Neural progenitor cell (in vitro differentiated cells): ENCODE measurements around the gene CDC25C. TPM values are rescaled to one million over a fixed set of nuclear protein-coding genes. Genes with fewer than 3 reads are reported as not detected.

Source experiments
- DNase-seq: peaks from one replicate; pipeline ENCODE4 v3.0.0-alpha.2; 2016; ENCODE audit warnings: low spot score
- H2AFZ ChIP-seq: fragments of 200-600 bp; sonication (generic); replicated peaks from 2 replicates; pipeline ENCODE4 v1.6.1; 2016; ENCODE audit warnings: antibody characterized with exemption
- H3F3A ChIP-seq: fragments of 200-600 bp; sonication (generic); 2 replicates; pipeline ENCODE4 v1.6.1; 2016; ENCODE audit warnings: antibody characterized with exemption, low read depth
- H3K27ac ChIP-seq: fragments of 200-600 bp; sonication (generic); 2 replicates; pipeline ENCODE4 v1.5.1; 2016; ENCODE audit warnings: mild to moderate bottlenecking
- H3K27me3 ChIP-seq: fragments of 200-600 bp; sonication (generic); 2 replicates; pipeline ENCODE4 v1.6.1; 2016; ENCODE audit warnings: mild to moderate bottlenecking, moderate library complexity
- H3K36me3 ChIP-seq: fragments of 200-600 bp; sonication (generic); 2 replicates; pipeline ENCODE4 v1.5.1; 2016
- H3K4me1 ChIP-seq: fragments of 200-600 bp; sonication (generic); 2 replicates; pipeline ENCODE4 v1.6.1; 2016; ENCODE audit warnings: mixed run types
- H3K4me2 ChIP-seq: fragments of 200-600 bp; sonication (generic); 2 replicates; pipeline ENCODE4 v1.6.1; 2016
- H3K4me3 ChIP-seq: fragments of 200-600 bp; sonication (generic); 2 replicates; pipeline ENCODE4 v1.5.1; 2016
- H3K79me2 ChIP-seq: fragments of 200-600 bp; sonication (generic); 2 replicates; pipeline ENCODE4 v1.6.1; 2016; ENCODE audit warnings: low read depth
- H3K9ac ChIP-seq: fragments of 200-600 bp; sonication (generic); 2 replicates; pipeline ENCODE4 v1.6.1; 2016
- H3K9me3 ChIP-seq: fragments of 200-600 bp; sonication (generic); 2 replicates; pipeline ENCODE4 v1.5.1; 2016; ENCODE audit warnings: low read depth
- H4K20me1 ChIP-seq: fragments of 200-600 bp; sonication (generic); 2 replicates; pipeline ENCODE4 v1.6.1; 2016; ENCODE audit warnings: low read depth
- H3K27ac Mint-ChIP-seq: 3 replicates; pipeline ENCODE4 v1.8.0; 2021; ENCODE audit warnings: mixed read lengths
- H3K27me3 Mint-ChIP-seq: 2 replicates; pipeline ENCODE4 v1.8.0; 2022; ENCODE audit warnings: low read depth, mild to moderate bottlenecking, inconsistent platforms, moderate library complexity, mixed read lengths; ENCODE audit not compliant: insufficient read depth
- H3K36me3 Mint-ChIP-seq: 3 replicates; pipeline ENCODE4 v1.8.0; 2021; ENCODE audit warnings: mixed read lengths
- H3K4me1 Mint-ChIP-seq: 3 replicates; pipeline ENCODE4 v1.8.0; 2021; ENCODE audit warnings: mixed read lengths
- H3K4me3 Mint-ChIP-seq: 3 replicates; pipeline ENCODE4 v1.8.0; 2021; ENCODE audit warnings: mild to moderate bottlenecking, moderate library complexity, mixed read lengths
- H3K9me3 Mint-ChIP-seq: 3 replicates; pipeline ENCODE4 v1.8.0; 2020; ENCODE audit warnings: mixed read lengths
- EZH2 ChIP-seq: fragments of 200-600 bp; sonication (generic); IDR thresholded peaks from 2 replicates; pipeline ENCODE4 v1.6.1; 2017; ENCODE audit warnings: antibody characterized with exemption, mild to moderate bottlenecking, moderate library complexity
- EZH2phosphoT487 ChIP-seq: fragments of 200-600 bp; sonication (generic); IDR thresholded peaks from 2 replicates; pipeline ENCODE4 v1.6.1; 2017; ENCODE audit warnings: antibody characterized with exemption
- total RNA-seq: library from RNA; depleted of rRNA; stranded (reverse); fragments of >200 nt; gene quantifications from 2 replicates; pipeline ENCODE4 v1.2.3, GENCODE V29; 2015; ENCODE audit warnings: low replicate concordance
- TF ChIP-seq, protein P1 (sequence below): fragments of 200-600 bp; sonication (generic); IDR thresholded peaks from 2 replicates; pipeline ENCODE4 v1.5.1; 2017; ENCODE audit warnings: antibody characterized with exemption, mild to moderate bottlenecking

Gene CDC25C
- total RNA-seq, 1 donor from 2014 or later, result 48.6 TPM

DNA sequence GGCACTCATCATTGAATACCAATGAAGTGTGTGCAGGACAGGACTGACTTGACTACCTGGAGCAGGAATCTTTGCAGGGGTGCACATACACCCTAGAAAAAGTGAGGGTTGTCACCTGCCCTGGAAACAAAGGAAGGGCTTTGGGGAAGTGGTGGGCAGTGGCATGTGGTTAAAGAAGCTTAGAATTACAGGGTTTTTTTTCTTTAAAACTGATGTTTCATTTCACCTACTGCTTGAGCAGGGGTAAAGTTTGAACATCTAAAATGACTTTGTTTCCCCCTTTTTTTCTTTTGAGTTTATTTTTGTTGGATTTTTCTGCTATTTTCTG, 18.9 kb upstream of the CDC25C start:
- no peak for DNase-seq
- peaks cover 42% of the 10 kb centered on the region for H3K36me3 Mint-ChIP-seq
- peaks cover 21% of the 10 kb centered on the region for H3K4me1 Mint-ChIP-seq
- H3K4me3 Mint-ChIP-seq, result no peak overlapping the region
- Histone ChIP-seq H3K4me1 (peaks cover 12% of the 10 kb centered on the region), H3K27me3 (no peaks in the 10 kb centered on the region), H3K27ac (no peak overlapping the region), H3K9me3 (no peaks in the 10 kb centered on the region), H3K79me2 (peaks cover 29% of the 10 kb centered on the region), H3K4me3 (no peak overlapping the region), H3K36me3 (peaks cover 6% of the 10 kb centered on the region), H2AFZ (no peak overlapping the region), H4K20me1 (peaks cover 21% of the 10 kb centered on the region), H3K9ac (no peak overlapping the region), H3F3A (peaks cover 53% of the 10 kb centered on the region), H3K4me2 (no peak overlapping the region)
- peaks cover 6% of the 10 kb centered on the region for H3K27me3 Mint-ChIP-seq
- TF ChIP-seq EZH2 (no peak), EZH2phosphoT487 (no peak)
- TF ChIP-seq, protein P1, sequence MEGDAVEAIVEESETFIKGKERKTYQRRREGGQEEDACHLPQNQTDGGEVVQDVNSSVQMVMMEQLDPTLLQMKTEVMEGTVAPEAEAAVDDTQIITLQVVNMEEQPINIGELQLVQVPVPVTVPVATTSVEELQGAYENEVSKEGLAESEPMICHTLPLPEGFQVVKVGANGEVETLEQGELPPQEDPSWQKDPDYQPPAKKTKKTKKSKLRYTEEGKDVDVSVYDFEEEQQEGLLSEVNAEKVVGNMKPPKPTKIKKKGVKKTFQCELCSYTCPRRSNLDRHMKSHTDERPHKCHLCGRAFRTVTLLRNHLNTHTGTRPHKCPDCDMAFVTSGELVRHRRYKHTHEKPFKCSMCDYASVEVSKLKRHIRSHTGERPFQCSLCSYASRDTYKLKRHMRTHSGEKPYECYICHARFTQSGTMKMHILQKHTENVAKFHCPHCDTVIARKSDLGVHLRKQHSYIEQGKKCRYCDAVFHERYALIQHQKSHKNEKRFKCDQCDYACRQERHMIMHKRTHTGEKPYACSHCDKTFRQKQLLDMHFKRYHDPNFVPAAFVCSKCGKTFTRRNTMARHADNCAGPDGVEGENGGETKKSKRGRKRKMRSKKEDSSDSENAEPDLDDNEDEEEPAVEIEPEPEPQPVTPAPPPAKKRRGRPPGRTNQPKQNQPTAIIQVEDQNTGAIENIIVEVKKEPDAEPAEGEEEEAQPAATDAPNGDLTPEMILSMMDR, result no peak
- peaks cover 9% of the 10 kb centered on the region for H3K9me3 Mint-ChIP-seq
- no peak overlapping the region for H3K27ac Mint-ChIP-seq

DNA sequence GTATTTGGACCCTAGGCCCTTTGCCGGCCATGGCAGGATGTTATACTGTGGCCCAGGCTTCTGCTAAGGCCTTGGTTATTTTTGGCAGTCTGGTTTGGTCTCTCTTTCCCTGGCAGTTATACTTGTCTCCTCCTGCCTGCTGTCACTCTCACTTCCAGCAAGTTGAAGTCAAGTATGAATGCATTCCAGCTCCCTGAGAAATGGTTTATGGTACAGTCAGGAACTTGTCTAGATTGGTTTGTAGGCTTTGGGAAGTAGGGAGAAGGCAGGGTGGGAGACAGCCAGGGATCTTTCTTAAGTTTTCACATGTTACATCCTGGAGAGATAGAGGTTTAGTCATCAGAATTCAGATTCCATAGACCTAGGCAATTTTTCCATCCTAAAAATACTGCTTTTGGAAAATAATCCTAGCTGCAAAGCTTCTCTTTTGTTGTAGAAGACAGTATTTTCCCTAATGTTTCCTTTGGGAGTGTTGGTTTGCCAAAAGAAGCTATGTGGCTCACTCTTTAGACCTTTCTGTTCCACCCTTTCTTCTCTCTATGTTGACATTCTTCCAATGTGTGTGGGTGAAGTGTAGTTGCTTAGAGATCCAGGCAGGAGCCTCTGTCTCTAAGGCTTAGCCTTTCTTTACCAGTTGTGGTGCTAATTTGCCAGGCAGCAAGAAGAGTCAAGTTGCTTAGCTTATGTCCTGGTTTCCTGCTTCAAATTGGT, 18.4 kb upstream of the CDC25C start:
- Mint-ChIP-seq H3K27ac (no peak overlapping the region), H3K27me3 (peaks cover 7% of the 10 kb centered on the region), H3K4me1 (peaks cover 16% of the 10 kb centered on the region), H3K9me3 (peaks cover 9% of the 10 kb centered on the region), H3K36me3 (peaks cover 43% of the 10 kb centered on the region), H3K4me3 (no peak overlapping the region)
- H3K9me3 ChIP-seq, result no peaks in the 10 kb centered on the region
- H3F3A ChIP-seq, result peaks cover 53% of the 10 kb centered on the region
- no peak overlapping the region for H3K27ac ChIP-seq
- no peak overlapping the region for H2AFZ ChIP-seq
- H3K4me1 ChIP-seq, result peaks cover 7% of the 10 kb centered on the region
- DNase-seq, result no peak
- no peak overlapping the region for H3K4me3 ChIP-seq
- peaks cover 6% of the 10 kb centered on the region for H3K36me3 ChIP-seq
- peaks cover 16% of the 10 kb centered on the region for H4K20me1 ChIP-seq
- peaks cover 24% of the 10 kb centered on the region for H3K79me2 ChIP-seq
- no peak overlapping the region for H3K4me2 ChIP-seq
- H3K9ac ChIP-seq, result no peak overlapping the region
- no peaks in the 10 kb centered on the region for H3K27me3 ChIP-seq
- TF ChIP-seq, protein P1, result no peak
- TF ChIP-seq EZH2phosphoT487, result no peak
- no peak for TF ChIP-seq EZH2

DNA sequence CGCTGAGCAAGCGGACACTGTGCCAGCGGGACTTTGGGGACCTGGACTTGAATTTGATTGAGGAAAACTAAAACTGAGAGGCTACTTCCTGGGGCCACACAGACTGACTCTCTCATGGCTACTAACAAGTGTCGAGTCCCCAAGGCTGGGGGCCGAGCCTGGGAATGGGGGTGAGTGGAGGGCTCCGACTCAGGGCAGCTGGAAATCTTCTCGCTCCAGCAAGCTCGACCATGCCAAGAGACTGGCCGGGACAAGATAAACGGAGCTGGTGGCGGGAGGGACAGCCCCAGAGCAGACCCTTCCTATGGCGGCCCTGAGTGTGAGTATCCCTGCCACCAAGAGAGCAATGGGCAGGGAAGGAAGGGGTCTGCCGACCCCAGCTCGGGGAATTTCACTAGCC, 15.3 kb upstream of the CDC25C start:
- no peak overlapping the region for H3K27ac ChIP-seq
- H3K79me2 ChIP-seq, result peaks cover 30% of the 10 kb centered on the region
- H2AFZ ChIP-seq, result no peak overlapping the region
- H3K9ac ChIP-seq, result no peak overlapping the region
- Mint-ChIP-seq H3K4me1 (no peaks in the 10 kb centered on the region), H3K27ac (no peak overlapping the region), H3K9me3 (peaks cover 6% of the 10 kb centered on the region), H3K4me3 (no peak overlapping the region), H3K36me3 (peaks cover 48% of the 10 kb centered on the region), H3K27me3 (peaks cover 2% of the 10 kb centered on the region)
- H3K4me1 ChIP-seq, result no peaks in the 10 kb centered on the region
- H3K4me2 ChIP-seq, result no peak overlapping the region
- no peaks in the 10 kb centered on the region for H3K27me3 ChIP-seq
- no peak overlapping the region for H3K4me3 ChIP-seq
- TF ChIP-seq, protein P1, result no peak
- TF ChIP-seq EZH2phosphoT487 (no peak), EZH2 (no peak)
- H3K9me3 ChIP-seq, result no peaks in the 10 kb centered on the region
- peaks cover 6% of the 10 kb centered on the region for H3K36me3 ChIP-seq
- DNase-seq, result no peak
- H3F3A ChIP-seq, result peaks cover 31% of the 10 kb centered on the region
- H4K20me1 ChIP-seq, result peaks cover 19% of the 10 kb centered on the region
